Ascending aorta (tissue), 2 donors: ENCODE measurements around the gene ZNF724. TPM values are rescaled to one million over a fixed set of nuclear protein-coding genes. Genes with fewer than 3 reads are reported as not detected.
"Not testable (repeated sequence)": the region's sequence is repeated elsewhere in the genome, so short reads cannot be mapped to it uniquely, and the experiment has no call there.

Experiments
- DNase-seq, 2 donors: peaks; one replicate each; pipeline ENCODE4 v3.0.0-alpha.2; 2019; ENCODE audit warnings: low spot score in 2 of 2
- H3K27ac ChIP-seq, 2 donors: fragments of 200-600 bp; sonication (generic); one replicate each; pipeline ENCODE4 v1.5.1; 2016 to 2017; ENCODE audit warnings: mild to moderate bottlenecking in 1 of 2
- H3K27me3 ChIP-seq: fragments of 200-600 bp; sonication (generic); one replicate; pipeline ENCODE4 v1.5.1; 2017
- H3K36me3 ChIP-seq, 2 donors: fragments of 200-600 bp; sonication (generic); one replicate each; pipeline ENCODE4 v1.5.1; 2016
- H3K4me1 ChIP-seq, 2 donors: fragments of 200-600 bp; sonication (generic); one replicate each; pipeline ENCODE4 v1.5.1; 2016 to 2017; ENCODE audit warnings: mild to moderate bottlenecking in 1 of 2
- H3K4me3 ChIP-seq, 2 donors: fragments of 200-600 bp; sonication (generic); one replicate each; pipeline ENCODE4 v1.5.1; 2016 to 2017; ENCODE audit warnings: mild to moderate bottlenecking in 1 of 2
- H3K9me3 ChIP-seq, 2 donors: fragments of 200-600 bp; sonication (generic); one replicate each; pipeline ENCODE4 v1.5.1; 2016
- CTCF ChIP-seq, 3 experiments: fragments of 200-600 bp in 2 of 3; fragments of 450-650 bp in 1 of 3; sonication (generic) in 2 of 3; IDR thresholded peaks; one replicate each; pipeline ENCODE4 v1.5.1; 2016 to 2019; ENCODE audit warnings: antibody characterized with exemption in 3 of 3, mild to moderate bottlenecking in 1 of 3, moderate library complexity in 1 of 3
- intact Hi-C: fragments of 100-400 bp; cut with DNase I; formaldehyde crosslinking; loops from one replicate; pipeline ENCODE4 v1.15.1; 2023
- total RNA-seq: library from RNA; depleted of rRNA; stranded (reverse); fragments of >200 nt; gene quantifications from one replicate; pipeline ENCODE4 v1.1.0, GENCODE V29; 2016

The ZNF724 gene
- total RNA-seq, 1 donor from 2014 or later, result not detected

GRCh38 chr19:23283925-23284324 lies 33.7 kb upstream of the ZNF724 start:
- Histone ChIP-seq H3K36me3 (no peaks in the 10 kb centered on the region), H3K27me3 (no peaks in the 10 kb centered on the region), H3K4me3 (no peak overlapping the region), H3K9me3 (no peaks in the 10 kb centered on the region), H3K27ac (no peak overlapping the region), H3K4me1 (no peaks in the 10 kb centered on the region)
- intact Hi-C loops, result no loop called here
- DNase-seq, result peak in 1 of 2 donors; percentile 73
- peak; percentile 19 to 64 (median 59) for TF ChIP-seq CTCF (IDR thresholded peaks at IDR 0.05)

GRCh38 chr19:23281663-23282276 lies 31.6 kb upstream of the ZNF724 start:
- Histone ChIP-seq H3K36me3 (no peaks in the 10 kb centered on the region), H3K27me3 (no peaks in the 10 kb centered on the region), H3K27ac (no peak overlapping the region), H3K9me3 (no peaks in the 10 kb centered on the region), H3K4me3 (no peak overlapping the region), H3K4me1 (no peaks in the 10 kb centered on the region)
- DNase-seq, result no peak
- TF ChIP-seq CTCF (IDR thresholded peaks at IDR 0.05), result no peak
- intact Hi-C loops, result no loop called here

GRCh38 chr19:23278118-23278517 lies 27.9 kb upstream of the ZNF724 start:
- H3K4me1 ChIP-seq, H3K27ac ChIP-seq, DNase-seq, H3K27me3 ChIP-seq, H3K36me3 ChIP-seq, H3K4me3 ChIP-seq, intact Hi-C loops, H3K9me3 ChIP-seq: not testable (repeated sequence)

- intact Hi-C loops, result loop anchor here (1.0 to 5.0 kb wide), 3 partner anchors 24 to 488 kb away; partner anchors contain the start of genes ZNF724 and ZNF91
- peaks cover 4 to 9% of the 10 kb centered on the region in 2 donors for H3K36me3 ChIP-seq
- H3K4me3 ChIP-seq, result peak overlapping the region; percentile 94 to 99
- H3K9me3 ChIP-seq, result no peaks in the 10 kb centered on the region
- H3K27ac ChIP-seq, result peak overlapping the region; percentile 91
- peaks cover 3 to 6% of the 10 kb centered on the region in 2 donors for H3K4me1 ChIP-seq
- no peak for TF ChIP-seq CTCF (IDR thresholded peaks at IDR 0.05)
- peak; percentile 88 to 97 for DNase-seq
- H3K27me3 ChIP-seq, result no peaks in the 10 kb centered on the region
These were observed 23.6 kb upstream of the ZNF724 start for GRCh38 chr19:23273590-23274412.

- peak overlapping the region; percentile 91 for H3K27ac ChIP-seq
- H3K9me3 ChIP-seq, result no peaks in the 10 kb centered on the region
- TF ChIP-seq CTCF (IDR thresholded peaks at IDR 0.05), result no peak
- H3K4me1 ChIP-seq, result peaks cover 3 to 6% of the 10 kb centered on the region in 2 donors
- intact Hi-C loops, result loop anchor here (1.0 to 5.0 kb wide), 3 partner anchors 23 to 489 kb away; partner anchors contain the start of genes ZNF724 and ZNF91
- H3K4me3 ChIP-seq, result peak overlapping the region; percentile 94 to 99
- H3K36me3 ChIP-seq, result peaks cover 6 to 14% of the 10 kb centered on the region in 2 donors
- no peaks in the 10 kb centered on the region for H3K27me3 ChIP-seq
- DNase-seq, result no peak
These were observed 22.9 kb upstream of the ZNF724 start for GRCh38 chr19:23273022-23273589.
